HepG2 (cell line): ENCODE measurements around the gene SLC23A3. TPM values are rescaled to one million over a fixed set of nuclear protein-coding genes. Genes with fewer than 3 reads are reported as not detected.

Experiments
- ETS1 ChIP-seq: sonication (generic); formaldehyde crosslinking; IDR thresholded peaks from 2 replicates; pipeline ENCODE4 v1.4.0; 2020; ENCODE audit warnings: missing genetic modification reagents
- FOXA1 ChIP-seq, 2 experiments: fragments of 450-650 bp in 1 of 2; sonication (generic) in 1 of 2; formaldehyde crosslinking in 1 of 2; IDR thresholded peaks; 2 replicates each; pipeline versions ENCODE4 v1.4.0 to v1.6.1; 2016 to 2020; ENCODE audit warnings: missing genetic modification reagents in 1 of 2
- HIVEP1 ChIP-seq: sonication (generic); formaldehyde crosslinking; IDR thresholded peaks from 2 replicates; pipeline ENCODE4 v1.4.0; 2020; ENCODE audit warnings: mild to moderate bottlenecking, missing genetic modification reagents
- KLF15 ChIP-seq: sonication (generic); formaldehyde crosslinking; IDR thresholded peaks from 2 replicates; pipeline ENCODE4 v1.8.1; 2023; ENCODE audit warnings: borderline replicate concordance, mild to moderate bottlenecking, inconsistent platforms, missing genetic modification reagents, mixed read lengths
- MATR3 ChIP-seq: sonication (generic); formaldehyde crosslinking; IDR thresholded peaks from 2 replicates; pipeline ENCODE4 v1.4.0; 2020; ENCODE audit warnings: missing genetic modification reagents
- PBX3 ChIP-seq: sonication (generic); formaldehyde crosslinking; IDR thresholded peaks from 2 replicates; pipeline ENCODE4 v1.8.1; 2023; ENCODE audit warnings: missing genetic modification reagents, inconsistent platforms, borderline replicate concordance
- RXRB ChIP-seq: IDR thresholded peaks from 2 replicates; pipeline ENCODE4 v1.6.1; 2016; ENCODE audit warnings: borderline replicate concordance, missing genetic modification reagents, missing compliant biosample characterization
- SETDB1 ChIP-seq: sonication (generic); formaldehyde crosslinking; IDR thresholded peaks from 2 replicates; pipeline ENCODE4 v1.5.1; 2020; ENCODE audit warnings: missing genetic modification reagents, mild to moderate bottlenecking, borderline replicate concordance
- SMAD9 ChIP-seq: sonication (generic); formaldehyde crosslinking; IDR thresholded peaks from 2 replicates; pipeline ENCODE4 v1.5.1; 2020; ENCODE audit warnings: mild to moderate bottlenecking, missing genetic modification reagents
- ZHX2 ChIP-seq, 2 experiments: sonication (generic) in 1 of 2; formaldehyde crosslinking in 1 of 2; IDR thresholded peaks; 2 replicates each; pipeline versions ENCODE4 v1.6.1 to v1.9.0; 2014 to 2022; ENCODE audit warnings: antibody characterized with exemption in 1 of 2, borderline replicate concordance in 1 of 2, inconsistent platforms in 1 of 2, low read depth in 1 of 2, missing genetic modification reagents in 1 of 2
- ZNF225 ChIP-seq: sonication (generic); formaldehyde crosslinking; IDR thresholded peaks from 2 replicates; pipeline ENCODE4 v1.4.0; 2020; ENCODE audit warnings: mild to moderate bottlenecking, missing genetic modification reagents
- ZNF326 ChIP-seq: sonication (generic); formaldehyde crosslinking; IDR thresholded peaks from 2 replicates; pipeline ENCODE4 v1.4.0; 2020; ENCODE audit warnings: missing genetic modification reagents, borderline replicate concordance
- ZNF337 ChIP-seq: sonication (generic); formaldehyde crosslinking; IDR thresholded peaks from 2 replicates; pipeline ENCODE4 v1.5.1; 2020; ENCODE audit warnings: missing genetic modification reagents, low read depth, mild to moderate bottlenecking, borderline replicate concordance
- ZNF441 ChIP-seq: sonication (generic); formaldehyde crosslinking; IDR thresholded peaks from 2 replicates; pipeline ENCODE4 v1.7.0; 2021; ENCODE audit warnings: missing genetic modification reagents, borderline replicate concordance
- ZNF883 ChIP-seq: sonication (generic); formaldehyde crosslinking; IDR thresholded peaks from 2 replicates; pipeline ENCODE4 v1.5.1; 2020; ENCODE audit warnings: mild to moderate bottlenecking, missing genetic modification reagents; ENCODE audit errors: not compliant biosample characterization
- ZSCAN12 ChIP-seq: sonication (generic); formaldehyde crosslinking; IDR thresholded peaks from 2 replicates; pipeline ENCODE4 v1.9.0; 2021; ENCODE audit warnings: mild to moderate bottlenecking, missing genetic modification reagents
- ZSCAN21 ChIP-seq: sonication (generic); formaldehyde crosslinking; IDR thresholded peaks from 2 replicates; pipeline ENCODE4 v1.8.0; 2022; ENCODE audit warnings: mild to moderate bottlenecking, missing genetic modification reagents, moderate library complexity, borderline replicate concordance
- polyA plus RNA-seq, 8 experiments: library from polyadenylated mRNA; depleted of rRNA in 3 of 8; stranded (reverse) in 7 of 8; unstranded in 1 of 8; fragments of >200 nt; fragmentation: Illumina TruSeq in 4 of 8; extraction: Trizol in 4 of 8; gene quantifications; 2 replicates each; pipeline versions ENCODE4 v1.2.1 to v1.2.3, GENCODE V29; 2011 to 2016; ENCODE audit warnings: low read depth in 4 of 8, missing spikeins in 1 of 8, mixed read lengths in 1 of 8; ENCODE audit not compliant: insufficient read depth in 1 of 8
- total RNA-seq, 5 experiments: library from RNA; depleted of rRNA; stranded (reverse); fragments of >200 nt; fragmentation: Illumina TruSeq; extraction: Trizol; gene quantifications; 2 replicates each; pipeline ENCODE4 v1.2.3, GENCODE V29; 2016; ENCODE audit warnings: low read depth in 1 of 5

The SLC23A3 gene
- total and polyA plus RNA-seq, 2 of the 13 experiments (the other 11 are each of a cell fraction or from before 2014, with no cell fraction given) = 0.38 to 0.78 TPM

GRCh38 chr2:219207134-219207883 lies 37.5 kb upstream of the SLC23A3 start (continued):
- peak; percentile 16 for TF ChIP-seq ZNF883 (CRISPR knock-in tag)
- TF ChIP-seq KLF15 = no peak
- TF ChIP-seq ZNF441 = no peak
- no peak for TF ChIP-seq SMAD9
- no peak for TF ChIP-seq SETDB1 (CRISPR knock-in tag)
- no peak for TF ChIP-seq ZSCAN21
- no peak for TF ChIP-seq FOXA1 (IDR thresholded peaks at IDR 0.05)
- TF ChIP-seq FOXA1 (CRISPR knock-in tag; IDR thresholded peaks at IDR 0.05) = peak; percentile 75
- 0 out of 2 replicates have a peak, but pooled peaks have one; percentile 8 for TF ChIP-seq ZHX2 (IDR thresholded peaks at IDR 0.05; ENCODE audit: low read depth)
- no peak for TF ChIP-seq ZHX2 (CRISPR knock-in tag; IDR thresholded peaks at IDR 0.05; ENCODE audit: borderline replicate concordance)
- no peak for TF ChIP-seq MATR3 (CRISPR knock-in tag)
- no peak for TF ChIP-seq ETS1 (CRISPR knock-in tag)
- TF ChIP-seq ZNF337 (CRISPR knock-in tag) = no peak; the same call in 1 of the 2 replicates
- no peak for TF ChIP-seq ZNF326 (CRISPR knock-in tag)
- no peak; the same call in 1 of the 2 replicates for TF ChIP-seq RXRB (CRISPR knock-in tag)
- peak; percentile 53; the same call in 1 of the 2 replicates for TF ChIP-seq ZNF225 (CRISPR knock-in tag)
- no peak; the same call in none of the 2 replicates for TF ChIP-seq HIVEP1
- TF ChIP-seq PBX3 = no peak
- no peak for TF ChIP-seq ZSCAN12 (CRISPR knock-in tag)
